NCI-H128 (cell line): ENCODE data around the gene LRP8.

ENCODE experiments used
- DNase-seq: peaks from one replicate; lab custom pipeline; 2025; ENCODE audit not compliant: unreplicated experiment; lab: John Stamatoyannopoulos, UW

The LRP8 gene

DNA sequence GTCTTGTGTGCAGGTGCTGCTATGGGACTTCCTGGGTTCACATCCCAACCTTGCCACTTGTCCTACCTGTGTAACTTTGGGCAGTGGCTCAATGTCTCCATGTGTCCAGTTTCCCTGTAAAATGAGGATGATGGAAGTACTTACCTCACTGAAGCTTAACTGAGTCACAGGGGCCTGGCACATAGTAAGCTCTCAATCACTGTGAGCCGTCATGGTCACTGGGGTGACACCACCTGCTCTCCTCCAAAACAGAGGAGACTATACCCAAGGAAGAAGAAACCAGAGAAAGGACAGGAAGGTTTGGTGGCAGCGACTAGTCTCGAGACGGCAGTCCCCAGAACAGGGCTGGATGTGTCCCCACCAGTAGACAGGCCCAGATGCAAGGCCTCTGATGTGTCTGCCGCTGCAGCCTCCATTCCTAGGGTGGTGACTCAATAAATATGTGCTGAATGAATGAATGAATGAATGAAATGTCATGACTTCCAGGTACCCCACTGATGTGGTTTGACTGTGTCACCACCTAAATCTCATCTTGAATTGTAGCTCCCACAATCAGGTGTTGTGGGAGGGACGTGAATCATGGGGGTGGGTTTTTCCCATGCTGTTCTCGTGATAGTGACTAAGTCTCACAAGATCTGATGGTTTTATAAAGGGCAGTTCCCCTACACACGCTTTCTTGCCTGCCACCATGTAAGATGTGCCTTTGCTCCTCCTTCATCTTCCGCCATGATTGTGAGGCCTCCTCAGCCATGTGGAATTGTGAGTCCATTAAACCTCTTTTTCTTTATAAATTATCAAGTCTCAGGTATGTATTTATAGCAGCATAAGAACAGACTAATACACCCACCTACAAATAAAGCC is 13.0 kb upstream of the LRP8 start:
- no peak for DNase-seq

DNA sequence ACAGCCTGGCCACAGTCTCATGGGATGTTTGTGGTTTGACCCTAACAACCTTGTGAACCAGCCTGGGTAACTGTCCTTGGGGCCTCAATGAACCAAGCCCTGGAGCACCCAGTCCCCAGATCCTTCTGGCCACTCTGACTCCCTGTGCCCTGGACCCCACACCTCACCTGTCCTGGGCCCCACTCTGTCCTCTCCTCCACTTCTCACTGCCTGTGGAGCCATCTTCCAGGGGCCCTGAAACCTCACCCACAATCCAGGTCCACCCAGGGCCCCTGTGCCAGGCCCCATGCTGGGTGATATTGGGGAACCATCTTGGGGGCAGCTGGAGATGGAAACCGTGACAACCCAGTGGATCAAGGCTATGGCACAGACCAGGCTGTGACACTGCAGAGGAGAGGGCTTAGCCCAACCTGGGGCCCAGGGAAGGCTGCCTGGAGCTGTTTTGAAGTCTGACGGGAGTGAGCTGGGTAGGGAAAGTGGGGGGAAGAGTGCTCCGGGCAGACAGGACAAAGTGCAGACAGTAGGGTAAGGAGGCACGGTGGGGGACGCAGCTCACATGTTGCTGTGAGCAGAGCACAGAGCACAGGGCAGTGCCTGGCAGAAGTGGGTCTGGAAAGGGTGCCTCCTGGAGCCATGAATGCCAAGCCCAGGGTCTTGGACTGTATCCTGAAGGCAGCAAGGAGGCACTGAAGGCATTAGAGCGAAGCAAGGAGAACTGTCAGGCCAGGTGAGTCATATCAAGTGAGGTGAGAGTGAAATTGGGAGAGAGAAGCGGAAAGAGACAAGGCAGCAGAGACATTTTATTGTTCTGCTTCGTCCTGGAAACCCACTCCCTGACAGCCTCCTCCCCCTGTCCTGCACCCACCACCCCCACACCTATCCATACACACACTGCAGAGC is 12.1 kb upstream of the LRP8 start:
- DNase-seq = no peak

DNA sequence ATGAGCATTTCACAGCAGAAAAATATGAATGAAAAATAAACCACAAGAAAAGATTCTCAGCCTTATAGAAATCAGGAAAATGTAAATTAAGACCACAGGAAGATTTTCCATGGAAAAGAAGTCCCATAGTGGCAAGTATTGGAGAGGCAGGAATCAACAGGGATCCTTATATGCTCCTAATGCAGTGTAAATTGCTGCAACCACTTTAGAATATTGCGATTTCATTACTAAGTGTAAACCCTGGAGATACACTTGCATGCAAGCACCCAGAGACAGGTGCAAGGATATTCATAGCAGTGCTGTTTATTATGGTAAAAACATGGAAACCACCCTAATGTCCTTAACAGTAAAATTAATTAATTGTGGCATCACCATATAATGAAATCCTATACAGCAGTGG is 10.6 kb upstream of the LRP8 start:
- no peak for DNase-seq

DNA sequence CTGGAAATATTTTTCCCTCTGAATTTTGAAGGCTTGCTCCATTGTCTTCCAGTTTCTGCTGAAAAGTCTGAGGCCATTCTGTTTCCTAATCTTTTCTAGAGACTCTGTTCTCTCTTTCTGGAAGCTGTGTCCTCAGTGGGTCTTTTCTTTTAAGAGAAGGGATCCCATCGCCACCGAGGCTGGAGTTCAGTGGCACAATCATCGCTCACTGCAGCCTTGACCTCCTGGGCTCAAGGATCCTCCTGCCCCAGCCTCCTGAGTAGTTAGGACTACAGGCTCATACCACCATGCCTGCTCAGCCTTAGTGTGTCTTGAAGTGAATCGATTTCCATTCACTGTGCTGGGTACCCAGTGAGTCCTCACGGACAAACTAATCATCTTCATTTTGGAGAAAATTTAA is 9.6 kb upstream of the LRP8 start:
- DNase-seq = no peak

DNA sequence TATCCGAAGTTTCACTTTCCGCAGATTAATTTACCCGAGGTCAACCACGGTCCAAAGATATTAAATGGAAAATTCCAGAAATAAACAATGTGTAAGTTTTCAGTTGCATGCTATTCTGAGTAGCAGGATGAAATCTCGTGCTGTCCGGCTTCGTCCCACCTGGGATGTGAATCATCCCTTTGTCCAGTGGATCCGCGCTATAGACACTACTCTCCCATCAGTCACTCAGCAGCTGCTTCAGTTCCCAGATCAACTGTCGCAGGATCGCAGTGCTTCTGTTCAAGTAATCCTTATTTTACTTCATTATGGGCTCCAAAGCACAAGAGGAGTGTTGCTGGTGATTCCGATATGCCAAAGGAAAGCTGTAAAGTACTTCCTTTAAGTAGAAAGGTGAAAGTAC is 8.3 kb upstream of the LRP8 start:
- no peak for DNase-seq

DNA sequence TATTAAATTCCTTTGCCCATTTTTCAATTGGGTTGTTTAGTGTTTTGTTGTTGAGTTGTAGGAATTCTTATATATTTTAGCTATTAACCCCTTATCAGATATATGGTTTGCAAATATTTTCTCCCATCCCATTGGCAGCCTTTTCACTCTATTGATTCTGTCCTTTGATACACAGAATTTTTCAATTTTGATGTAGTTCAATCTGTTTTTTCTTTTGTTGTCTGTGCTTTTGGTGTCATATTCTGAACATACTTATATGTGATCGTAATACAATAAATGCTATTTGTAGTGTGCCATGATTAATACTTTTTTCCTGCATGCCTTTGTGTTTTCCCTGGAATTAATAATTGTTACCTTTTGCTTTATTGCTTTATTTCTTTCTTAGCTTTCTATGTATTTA is 7.8 kb upstream of the LRP8 start:
- DNase-seq = no peak

DNA sequence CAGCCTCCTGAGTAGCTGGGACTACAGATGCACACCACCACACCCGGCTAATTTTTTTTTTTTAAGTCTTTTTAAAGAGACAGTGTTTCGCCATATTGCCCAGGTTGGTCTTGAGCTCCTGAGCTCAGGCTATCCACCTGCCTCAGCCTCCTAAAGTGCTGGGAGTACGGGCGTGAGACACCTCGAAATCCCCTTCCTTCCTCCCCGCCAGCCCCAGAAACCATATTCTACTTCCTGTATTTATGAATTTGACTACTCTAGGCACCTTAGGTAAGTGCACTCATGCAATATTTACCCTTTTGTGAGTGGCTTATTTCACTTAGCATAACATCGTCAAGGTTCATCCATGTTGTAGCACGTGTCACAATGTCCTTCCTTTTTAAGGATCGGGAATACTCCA is 6.9 kb upstream of the LRP8 start:
- DNase-seq = no peak

DNA sequence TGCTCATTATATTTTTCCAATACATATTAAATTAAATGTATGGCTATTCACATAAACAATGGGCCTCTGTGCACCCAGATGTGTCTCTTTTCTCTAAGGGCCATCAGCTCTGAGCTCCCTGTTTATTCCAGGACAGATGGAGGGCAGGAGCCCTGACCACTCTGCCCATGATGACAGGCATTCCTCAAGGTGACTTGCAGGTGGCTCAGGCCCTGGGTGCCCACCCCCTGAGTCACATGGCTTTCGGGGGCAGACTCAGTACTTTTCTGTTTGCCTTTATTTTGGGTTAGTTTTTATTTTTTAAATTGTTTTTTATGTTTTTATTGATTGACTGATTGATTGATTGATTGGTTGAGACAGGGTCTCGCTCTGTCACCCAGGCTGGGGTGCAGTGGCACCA is 6.4 kb upstream of the LRP8 start:
- no peak for DNase-seq

DNA sequence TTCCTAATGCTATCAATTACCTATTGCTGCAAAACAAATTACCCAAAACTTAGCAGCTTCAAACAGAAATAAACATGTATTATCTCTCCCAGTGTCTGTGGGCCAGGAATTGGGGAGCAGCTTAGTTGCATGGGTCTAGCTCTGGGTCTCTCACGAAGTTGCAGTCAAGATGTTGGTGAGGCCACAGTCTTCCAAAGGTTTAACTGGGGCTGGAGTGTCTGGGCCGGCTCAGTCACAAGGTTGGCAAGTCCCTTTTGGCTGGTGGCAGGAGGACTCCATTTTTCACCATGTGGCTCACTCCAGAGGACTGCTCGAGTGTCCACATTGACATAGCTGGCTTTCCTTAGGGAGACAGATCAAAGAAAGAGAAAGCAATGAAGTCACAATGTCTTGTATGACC is 5.0 kb upstream of the LRP8 start:
- no peak for DNase-seq

DNA sequence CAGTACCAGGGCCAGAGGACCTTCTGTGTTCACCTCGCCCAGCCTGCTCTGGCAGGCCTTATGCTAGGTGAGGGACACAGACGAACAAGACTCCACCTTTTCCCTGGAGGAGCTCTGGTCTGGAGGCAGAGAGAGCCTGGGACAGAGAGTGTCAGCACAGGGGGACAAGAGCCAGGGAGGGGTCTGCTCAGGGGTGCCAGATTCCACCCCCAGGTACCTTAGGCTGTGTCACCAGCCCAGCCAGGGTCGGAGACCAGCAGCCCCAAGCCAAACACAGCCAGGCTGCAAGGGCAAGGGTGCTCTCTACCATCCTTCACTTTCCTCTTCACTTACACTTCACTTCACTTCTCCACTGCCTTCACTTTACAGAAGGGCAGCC is 4.3 kb upstream of the LRP8 start:
- no peak for DNase-seq

DNA sequence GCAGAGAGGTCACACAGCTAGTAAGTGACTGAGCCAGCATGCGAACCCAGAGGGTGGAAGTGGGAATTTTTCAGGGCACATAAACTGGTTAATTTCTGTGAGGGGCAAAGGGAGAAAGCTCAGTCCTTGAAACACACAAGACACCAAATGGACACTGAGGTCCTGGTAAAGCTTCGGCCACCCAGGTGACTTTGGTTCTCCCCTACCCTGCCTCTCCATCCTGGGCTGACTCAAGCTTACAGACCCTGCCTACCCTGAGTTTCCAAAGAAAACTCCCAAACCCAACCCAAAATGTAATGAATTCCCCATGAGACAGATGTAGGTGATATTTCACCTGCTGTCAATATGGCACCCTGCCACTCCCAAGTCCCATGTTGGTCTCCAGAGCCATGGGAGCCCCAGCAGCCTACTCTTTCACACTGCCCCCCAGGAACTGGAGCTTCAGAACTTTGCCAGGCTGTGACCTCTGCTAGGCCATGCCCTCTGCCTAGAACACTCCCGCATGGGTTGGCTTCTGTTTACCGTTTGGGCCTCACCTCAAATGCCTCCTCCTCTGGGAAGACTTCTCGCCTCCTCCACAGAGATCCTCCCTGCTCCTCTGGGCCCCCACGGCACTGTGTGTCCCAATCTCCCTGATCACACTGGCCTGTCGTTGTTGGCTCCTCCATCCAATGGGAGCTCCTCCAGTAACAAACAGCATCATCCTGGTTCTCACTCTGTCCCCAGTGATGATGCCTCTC is 3.7 kb upstream of the LRP8 start:
- DNase-seq = no peak

DNA sequence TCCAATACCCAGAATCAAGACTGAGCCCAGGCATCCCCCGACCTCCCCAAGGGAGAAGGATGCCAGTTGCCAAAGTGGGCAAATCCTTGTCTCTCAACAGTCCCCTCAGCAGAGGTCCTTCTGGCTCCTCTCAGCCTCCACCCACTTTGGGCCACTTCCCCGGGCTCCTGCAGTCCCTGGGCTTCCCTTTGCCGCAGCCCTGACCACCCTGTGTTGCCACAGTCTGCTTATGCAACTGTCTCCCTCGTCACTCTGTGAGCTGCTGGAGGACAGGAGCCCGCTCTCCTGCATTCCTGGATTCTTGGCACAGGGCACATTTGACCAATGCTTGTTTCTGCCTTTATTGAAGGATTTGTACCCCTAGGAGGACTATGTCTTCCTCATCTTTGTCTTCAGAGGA is 2.9 kb upstream of the LRP8 start:
- no peak for DNase-seq

DNA sequence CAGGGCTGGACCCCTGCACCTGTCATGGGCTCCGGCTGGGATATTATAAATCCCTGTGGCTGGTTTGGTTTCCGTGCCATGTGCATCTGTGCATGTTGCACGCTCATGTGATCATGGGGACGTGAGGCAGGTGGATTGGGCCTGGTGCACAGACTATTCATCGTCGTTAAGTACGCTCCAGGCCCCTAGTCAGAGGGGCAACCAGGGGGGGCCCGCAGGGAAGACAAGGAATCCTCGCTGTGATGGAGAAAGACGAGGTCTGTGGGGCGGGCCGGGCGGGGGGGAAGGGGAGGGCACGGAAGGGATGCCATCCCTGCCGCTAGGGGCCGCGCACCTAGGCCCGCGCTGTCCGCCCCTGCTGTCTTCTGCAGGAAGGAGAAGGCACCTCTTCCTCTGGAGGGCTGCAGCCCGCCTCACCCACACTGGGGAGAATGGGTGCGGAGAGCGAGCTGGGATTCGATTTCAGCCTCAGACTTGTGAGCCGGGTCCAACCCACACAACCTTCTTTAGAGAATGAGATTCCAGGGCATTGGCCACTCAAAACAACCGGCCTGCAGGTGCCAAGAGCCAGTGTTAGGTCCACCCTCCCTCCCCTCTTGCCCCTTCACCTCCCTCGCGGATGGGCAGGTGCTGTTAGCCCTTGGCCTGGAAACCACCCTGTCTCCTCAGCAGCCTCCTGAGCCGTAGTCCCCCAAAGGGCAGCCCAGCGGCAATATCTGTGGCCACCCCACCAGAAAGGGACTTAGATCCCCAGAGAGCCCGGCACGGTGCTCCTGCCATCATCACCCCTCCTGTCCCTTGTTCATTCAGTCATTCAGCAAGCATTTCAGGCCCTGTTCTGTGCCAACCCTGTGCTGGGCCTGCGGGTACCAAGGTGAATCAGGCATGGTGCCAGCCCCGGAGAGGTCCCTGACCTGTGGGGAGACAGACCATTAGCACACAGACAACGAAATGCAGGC is 950 bp upstream of the LRP8 start:
- no peak for DNase-seq

DNA sequence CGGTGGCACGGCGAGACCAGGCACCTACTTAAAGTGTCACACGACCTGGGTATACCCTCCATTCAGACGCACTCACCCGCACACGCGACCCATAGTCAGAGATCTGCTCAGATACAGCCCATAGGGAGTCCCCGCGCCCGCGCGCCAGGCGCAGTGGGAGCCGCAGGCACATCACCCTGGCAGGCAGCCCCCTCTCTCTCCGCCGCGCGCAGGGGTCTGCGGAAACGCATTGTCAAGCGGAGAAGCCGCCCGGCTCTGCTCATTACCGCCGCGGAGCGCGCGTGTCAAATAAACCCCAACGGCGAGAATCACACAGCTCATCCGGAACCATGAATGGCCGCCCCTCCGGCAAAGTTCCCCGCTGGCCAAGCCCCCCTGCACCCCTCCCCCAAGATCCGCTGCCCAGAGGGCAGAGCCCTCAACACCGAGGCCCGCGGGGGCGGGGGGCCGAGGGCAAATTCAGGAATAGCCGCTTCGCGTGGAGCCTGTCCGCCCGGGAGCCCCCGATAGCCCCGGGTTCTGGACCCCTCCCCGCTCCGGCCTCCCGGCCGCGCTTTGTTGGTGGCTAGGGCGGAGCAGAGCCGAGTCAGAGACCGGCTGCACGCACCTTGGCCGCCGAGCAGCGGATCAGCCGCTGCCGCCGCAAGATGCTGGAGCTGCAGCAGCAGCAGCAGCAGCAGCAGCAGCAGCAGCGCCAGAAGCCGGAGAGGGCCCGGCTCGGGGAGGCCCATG is 522 bp downstream of the LRP8 start:
- DNase-seq = peak; percentile 14

DNA sequence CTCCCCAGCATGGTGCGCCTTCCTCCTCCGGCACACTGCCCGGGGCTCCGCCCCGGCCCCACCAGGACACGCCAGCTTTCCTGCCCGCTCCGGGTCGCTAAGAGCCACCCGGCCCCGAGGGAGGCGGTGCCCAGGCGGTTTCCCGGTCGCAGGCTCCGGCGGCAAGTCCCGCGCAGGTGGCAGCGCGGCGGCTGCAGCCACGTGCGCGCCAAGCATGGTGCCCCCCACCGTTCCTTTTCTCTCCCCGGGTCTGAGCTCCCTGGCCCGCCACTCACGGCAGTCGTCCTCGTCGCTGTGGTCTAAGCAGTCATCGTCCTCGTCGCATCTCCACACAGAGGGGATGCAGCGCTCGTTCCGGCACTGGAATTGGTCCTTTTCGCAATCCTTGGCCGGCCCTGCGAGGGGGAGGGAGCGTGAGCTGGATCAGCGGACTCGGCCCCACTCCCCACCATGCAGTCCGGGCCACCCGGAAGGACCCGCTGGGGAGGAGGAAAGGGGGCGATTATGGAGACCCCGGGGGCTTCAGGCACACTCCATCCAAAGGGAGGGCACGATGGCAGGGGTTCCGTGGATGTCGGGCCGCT is 1.2 kb downstream of the LRP8 start:
- DNase-seq = no peak

DNA sequence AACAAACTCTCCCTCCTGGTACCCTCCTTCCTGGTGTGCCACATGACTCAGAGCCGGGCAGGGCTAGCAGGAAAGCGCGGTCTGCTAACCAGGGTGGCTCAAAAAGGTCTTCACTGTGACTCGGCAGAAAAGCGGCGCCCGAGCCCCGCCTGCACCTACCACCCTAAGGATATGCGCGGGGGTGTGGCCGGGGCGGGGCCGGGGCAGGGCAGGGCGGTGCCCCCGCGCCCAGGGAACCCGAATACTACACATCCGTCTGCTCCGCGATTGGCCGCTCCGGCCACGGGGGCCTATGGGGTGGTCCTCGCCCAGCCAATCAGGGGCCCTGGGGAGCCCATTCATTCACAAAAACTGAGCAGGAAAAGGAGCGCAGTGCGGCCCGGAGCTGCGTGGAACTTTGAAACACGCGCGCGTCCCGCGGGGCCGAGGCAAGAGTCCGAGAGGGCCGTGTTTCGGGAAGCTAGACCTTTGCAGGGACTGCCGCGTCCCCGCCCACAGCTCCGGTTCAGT is 1.7 kb downstream of the LRP8 start:
- peak; percentile 84 for DNase-seq

DNA sequence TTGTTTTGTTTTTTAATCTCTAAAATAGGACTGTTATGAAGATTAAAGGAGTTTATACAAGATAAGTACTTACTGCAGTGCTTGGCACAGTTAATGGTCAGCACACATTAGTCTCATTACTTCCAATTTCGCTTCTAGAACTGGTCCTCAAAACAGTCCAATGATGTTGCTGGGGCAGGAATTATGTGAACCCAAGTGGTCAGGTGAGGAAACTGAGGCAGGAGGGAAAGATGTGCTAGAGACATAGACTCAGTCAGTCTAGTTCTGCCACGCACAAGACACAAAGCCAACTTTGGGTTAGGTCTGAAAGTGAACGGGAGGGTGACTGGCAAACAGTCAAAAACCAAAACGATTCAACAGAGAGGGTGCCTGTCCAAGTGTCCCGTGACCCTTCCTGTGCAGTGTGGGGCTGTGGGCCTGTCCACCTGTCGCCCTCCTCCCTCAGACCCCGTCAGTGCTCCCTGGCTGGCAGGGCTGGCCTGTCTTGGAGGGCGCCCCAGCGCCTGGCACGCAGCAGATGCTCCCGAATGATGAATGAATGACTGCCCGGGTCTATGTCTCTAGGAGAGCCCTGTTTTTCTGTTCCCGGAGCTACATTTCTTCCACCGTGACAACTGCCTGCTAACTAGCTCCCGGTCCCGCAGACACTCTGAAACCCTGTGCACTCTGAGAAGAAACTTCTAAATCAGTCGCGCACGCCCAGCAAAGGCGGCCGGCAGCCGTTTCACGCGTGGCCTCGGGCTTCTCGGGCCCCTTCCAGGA is 2.4 kb downstream of the LRP8 start:
- no peak for DNase-seq

DNA sequence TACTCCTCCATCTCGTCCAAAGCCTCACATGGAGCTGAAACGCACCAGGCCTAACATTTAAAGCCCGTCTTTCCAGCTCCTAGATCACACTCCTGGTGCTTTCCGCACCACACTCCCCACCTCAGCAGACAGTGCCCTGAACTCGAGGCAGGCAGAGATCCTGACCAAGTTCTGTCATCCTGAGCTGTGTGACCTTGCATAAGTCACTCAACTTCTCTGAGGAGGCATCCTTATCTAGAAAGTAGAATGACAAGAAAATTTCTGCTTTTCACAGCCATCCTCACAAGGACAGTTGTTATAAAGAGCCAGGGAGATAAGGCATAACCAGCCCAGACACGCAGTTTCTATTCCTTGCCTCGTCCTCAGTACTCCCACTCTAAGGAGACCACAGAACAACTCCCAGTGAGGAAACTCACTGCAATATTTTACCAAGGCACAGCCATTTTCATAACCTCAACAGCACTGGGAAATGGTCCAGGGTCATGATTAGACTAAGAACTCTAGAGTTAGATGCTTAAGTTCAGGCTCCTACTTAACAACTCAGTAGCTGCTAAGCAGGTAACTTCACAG is 3.1 kb downstream of the LRP8 start:
- no peak for DNase-seq
